T-helper 17 cell (primary cell): ENCODE data around the gene ELOVL5. TPM values are rescaled to one million over a fixed set of nuclear protein-coding genes. Genes with fewer than 3 reads are reported as not detected.
A peak's percentile ranks its signal among the peaks of the same experiment; 100 is the strongest.

ENCODE experiments used
- ATAC-seq: fragments of 150-1000 bp; cut with Tn5 transposase; 2 replicates; pipeline ENCODE4 v1.10.0; 2021; ENCODE audit warnings: mild to moderate bottlenecking, moderate library complexity
- DNase-seq, 3 donors: peaks; one replicate each; pipeline versions ENCODE4 v3.0.0 to v3.0.0-alpha.2; 2020 to 2021
- H3K9me3 ChIP-seq: one replicate; pipeline ENCODE4 v1.7.0; 2013; ENCODE audit warnings: low read length, mild to moderate bottlenecking; ENCODE audit not compliant: control insufficient read depth, poor library complexity, severe bottlenecking
- H3K27ac Mint-ChIP-seq: one replicate; pipeline ENCODE4 v1.8.0; 2022; ENCODE audit warnings: mild to moderate bottlenecking, moderate library complexity, mixed read lengths
- H3K27me3 Mint-ChIP-seq: one replicate; pipeline ENCODE4 v1.8.0; 2022; ENCODE audit warnings: mixed read lengths
- H3K36me3 Mint-ChIP-seq: one replicate; pipeline ENCODE4 v1.8.0; 2022; ENCODE audit warnings: low read depth, mixed read lengths
- H3K4me1 Mint-ChIP-seq: one replicate; pipeline ENCODE4 v1.8.0; 2022; ENCODE audit warnings: mild to moderate bottlenecking, mixed read lengths
- H3K4me3 Mint-ChIP-seq: one replicate; pipeline ENCODE4 v1.8.0; 2022; ENCODE audit warnings: mild to moderate bottlenecking, moderate library complexity, mixed read lengths
- total RNA-seq, 4 donors: library from RNA in 2 of 4; stranded (reverse) in 2 of 4; gene quantifications; one replicate each; pipeline ENCODE4 v1.2.3 and lab custom pipeline; 2022 to 2026

Gene ELOVL5
- total RNA-seq, 2 donors from 2014 or later: 121 to 147 TPM

DNA sequence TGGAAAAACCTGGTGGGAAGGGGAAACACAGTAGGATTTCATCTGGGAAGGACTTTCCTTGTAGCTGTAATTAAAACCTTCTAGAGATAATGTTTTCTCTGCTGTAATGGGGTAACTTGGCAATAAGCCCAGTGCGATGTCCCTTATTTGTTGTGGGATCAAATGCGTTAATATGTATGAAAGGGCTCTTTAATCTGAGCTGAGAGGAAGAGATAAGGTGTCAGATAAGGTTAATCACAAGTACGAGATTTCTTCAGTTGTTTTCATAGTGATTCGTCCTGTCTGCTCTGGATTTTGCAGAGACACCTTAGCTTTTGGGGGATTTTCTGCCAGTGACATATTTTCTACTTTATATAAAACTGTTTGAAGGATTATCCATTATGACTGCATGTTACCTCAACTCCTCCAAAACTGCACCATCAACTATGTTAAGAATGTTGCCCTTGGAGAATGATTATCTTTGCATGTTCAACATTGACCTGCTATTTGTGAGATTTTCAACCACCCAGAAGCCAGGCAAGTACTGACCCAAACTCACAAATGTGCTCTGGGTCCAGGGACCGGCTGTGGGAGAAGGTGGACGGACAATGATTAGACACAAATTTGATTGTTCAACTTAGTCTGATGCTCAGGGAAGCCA, 21.2 kb upstream of the ELOVL5 start:
- no peak overlapping the region for H3K4me3 Mint-ChIP-seq
- H3K9me3 ChIP-seq: no peaks in the 10 kb centered on the region
- no peaks in the 10 kb centered on the region for H3K36me3 Mint-ChIP-seq
- DNase-seq (no peak), ATAC-seq (peak; percentile 83)
- H3K4me1 Mint-ChIP-seq: peaks cover 14% of the 10 kb centered on the region
- peak overlapping the region; percentile 72 for H3K27ac Mint-ChIP-seq
- no peaks in the 10 kb centered on the region for H3K27me3 Mint-ChIP-seq

DNA sequence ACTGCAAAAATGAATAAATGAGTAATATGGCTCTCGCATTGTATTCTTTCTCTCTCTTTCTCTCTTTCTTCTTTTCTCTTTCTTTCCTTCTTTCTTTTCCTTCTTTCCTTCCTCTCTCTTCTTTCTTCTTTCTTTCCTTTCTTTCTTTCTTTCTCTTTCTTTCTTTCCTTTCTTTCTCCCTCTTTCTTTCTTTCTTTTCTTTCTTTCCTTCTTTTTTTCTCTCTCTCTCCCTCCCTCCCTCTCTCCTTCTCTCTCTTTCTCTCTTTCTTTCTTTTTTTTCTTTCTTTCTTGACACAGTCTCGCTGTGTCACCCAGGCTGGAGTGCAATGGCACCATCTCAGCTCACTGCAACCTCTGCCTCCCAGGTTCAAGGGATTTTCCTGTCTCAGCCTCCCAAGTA, 20.3 kb upstream of the ELOVL5 start:
- peak overlapping the region; percentile 72 for H3K27ac Mint-ChIP-seq
- H3K9me3 ChIP-seq: no peaks in the 10 kb centered on the region
- no peak overlapping the region for H3K4me3 Mint-ChIP-seq
- no peaks in the 10 kb centered on the region for H3K27me3 Mint-ChIP-seq
- ATAC-seq (no peak), DNase-seq (no peak)
- H3K4me1 Mint-ChIP-seq: peaks cover 14% of the 10 kb centered on the region
- no peaks in the 10 kb centered on the region for H3K36me3 Mint-ChIP-seq

DNA sequence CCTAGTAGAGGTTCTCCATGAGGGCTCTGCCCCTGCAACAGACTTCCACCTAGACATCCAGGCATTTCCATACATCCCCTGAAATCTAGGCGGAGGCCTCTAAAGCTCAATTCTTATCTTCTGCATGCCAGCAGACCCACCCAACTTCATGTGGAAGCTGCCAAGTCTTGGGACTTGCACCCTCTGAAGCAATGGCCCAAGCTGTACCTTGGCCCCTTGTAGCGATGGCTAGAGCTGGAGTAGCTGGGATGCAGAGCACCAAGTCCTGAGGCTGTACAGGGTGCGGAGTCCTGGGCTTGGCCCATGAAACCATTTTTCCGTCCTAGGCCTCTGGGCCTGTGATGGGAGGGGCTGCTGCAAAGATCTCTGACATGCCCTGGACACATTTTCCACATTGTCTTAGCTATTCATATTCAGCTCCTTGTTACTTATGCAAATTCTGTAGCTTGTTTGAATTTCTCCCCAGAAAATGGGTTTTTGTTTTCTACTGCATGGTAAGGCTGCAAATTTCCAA, 17.4 kb upstream of the ELOVL5 start:
- no peaks in the 10 kb centered on the region for H3K36me3 Mint-ChIP-seq
- no peak overlapping the region for H3K27ac Mint-ChIP-seq
- no peaks in the 10 kb centered on the region for H3K9me3 ChIP-seq
- no peaks in the 10 kb centered on the region for H3K27me3 Mint-ChIP-seq
- no peak for DNase-seq
- no peak overlapping the region for H3K4me3 Mint-ChIP-seq
- H3K4me1 Mint-ChIP-seq: peaks cover 26% of the 10 kb centered on the region
- no peak for ATAC-seq

DNA sequence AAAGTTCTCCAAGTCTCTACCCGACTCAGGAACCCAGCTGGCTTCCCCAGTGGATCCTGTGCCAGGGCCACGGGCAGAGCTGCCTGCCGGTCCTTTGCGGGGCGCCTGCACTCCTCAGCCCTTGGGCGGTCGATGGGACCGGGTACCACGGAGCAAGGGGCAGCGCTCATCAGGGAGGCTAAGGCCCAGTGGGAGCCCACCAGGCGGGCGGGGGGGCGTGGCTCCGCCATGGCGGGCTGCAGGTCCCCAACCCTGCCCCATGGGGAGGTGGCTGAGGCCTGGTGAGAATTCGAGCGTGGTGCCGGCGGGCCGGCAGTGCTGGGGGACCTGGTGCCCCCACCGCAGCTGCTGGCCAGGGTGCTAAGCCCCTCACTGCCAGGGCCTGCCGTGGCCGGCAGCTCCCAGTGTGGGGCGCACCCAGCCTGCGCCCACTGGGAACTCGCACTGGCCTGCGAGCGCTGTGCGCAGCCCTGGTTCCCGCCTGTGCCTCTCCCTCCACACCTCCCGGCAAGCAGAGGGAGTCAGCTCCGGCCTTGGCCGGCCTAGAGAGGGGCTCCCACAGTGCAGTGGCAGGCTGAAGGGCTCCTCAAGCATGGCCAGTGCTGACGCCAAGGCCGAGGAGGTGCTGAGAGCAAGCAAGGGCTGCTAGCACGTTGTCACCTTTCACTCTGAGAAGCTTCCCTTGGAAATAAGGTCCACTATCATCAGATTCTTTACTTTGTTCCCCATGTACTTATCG, 14.8 kb upstream of the ELOVL5 start:
- H3K4me3 Mint-ChIP-seq: no peak overlapping the region
- ATAC-seq (no peak), DNase-seq (no peak)
- no peaks in the 10 kb centered on the region for H3K27me3 Mint-ChIP-seq
- H3K4me1 Mint-ChIP-seq: peaks cover 30% of the 10 kb centered on the region
- no peaks in the 10 kb centered on the region for H3K9me3 ChIP-seq
- H3K27ac Mint-ChIP-seq: peak overlapping the region; percentile 99
- H3K36me3 Mint-ChIP-seq: no peaks in the 10 kb centered on the region

DNA sequence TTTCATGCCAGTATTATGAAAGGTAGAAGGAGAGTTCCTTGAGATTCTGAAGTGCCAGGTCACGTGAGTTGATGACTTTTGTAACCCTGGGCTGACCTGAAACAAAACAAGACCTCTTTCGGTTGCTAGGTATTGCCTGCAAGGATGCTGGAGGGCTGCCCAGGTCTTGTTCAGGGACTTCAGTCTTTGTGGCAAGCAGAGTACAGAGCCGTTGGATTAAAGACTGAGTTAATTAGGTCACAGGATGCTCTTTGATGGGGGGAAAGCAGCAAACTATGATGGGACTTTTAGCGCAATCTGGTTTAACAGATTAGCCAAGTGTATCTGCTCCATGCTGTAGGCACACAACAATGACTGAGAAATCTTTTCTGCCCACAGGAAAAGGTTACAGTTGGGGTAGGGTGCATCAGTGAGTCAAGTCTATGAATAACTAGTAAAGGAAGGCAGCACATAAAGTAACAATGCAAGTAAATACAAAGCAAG, 12.8 kb upstream of the ELOVL5 start:
- H3K4me3 Mint-ChIP-seq: peak overlapping the region; percentile 86
- H3K9me3 ChIP-seq: no peaks in the 10 kb centered on the region
- peak; percentile 78 for ATAC-seq

DNA sequence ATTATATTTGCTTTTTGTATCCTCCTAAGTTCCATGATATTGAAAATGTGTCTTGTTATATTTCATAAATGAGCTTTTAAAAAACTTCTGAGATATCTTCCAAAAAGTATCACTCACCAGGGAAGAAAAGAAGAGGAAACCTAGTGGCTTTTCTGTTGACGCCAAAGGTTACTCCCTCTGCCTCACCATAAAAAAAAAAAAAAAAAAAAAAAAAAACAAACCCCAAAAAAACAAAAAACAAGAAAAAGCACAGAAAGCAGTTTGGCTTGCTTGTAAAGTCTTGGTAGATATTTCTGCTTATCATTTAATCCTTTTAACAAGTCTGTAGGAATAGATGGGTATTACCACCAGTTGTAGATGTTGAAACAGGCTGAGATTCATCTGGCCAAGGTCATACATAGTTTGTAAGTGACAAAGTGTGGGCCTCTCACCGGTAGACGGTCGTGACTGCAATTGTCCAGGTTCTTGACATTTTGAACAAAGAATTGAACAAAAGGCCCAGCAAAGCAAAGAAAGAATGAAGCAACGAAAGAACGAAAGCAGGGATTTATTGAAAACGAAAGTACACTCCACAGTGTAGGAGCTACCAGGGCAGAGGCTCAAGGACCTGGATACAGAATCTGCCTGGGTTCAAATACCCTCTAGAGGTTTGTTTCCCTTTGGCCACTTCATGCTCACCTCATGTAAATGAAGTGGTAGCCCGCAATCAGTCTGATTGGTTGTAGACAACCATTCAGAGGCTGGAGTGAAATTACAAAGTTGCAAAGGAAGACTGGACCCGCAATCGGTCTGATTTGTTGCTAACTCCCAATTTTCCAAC, 11.6 kb upstream of the ELOVL5 start:
- H3K4me3 Mint-ChIP-seq: peak overlapping the region; percentile 94
- H3K27me3 Mint-ChIP-seq: no peaks in the 10 kb centered on the region
- H3K36me3 Mint-ChIP-seq: no peaks in the 10 kb centered on the region
- H3K27ac Mint-ChIP-seq: peak overlapping the region; percentile 99
- no peaks in the 10 kb centered on the region for H3K9me3 ChIP-seq
- H3K4me1 Mint-ChIP-seq: peaks cover 39% of the 10 kb centered on the region
- DNase-seq (no peak), ATAC-seq (no peak)

More for the DNA sequence above, 12.8 kb upstream of the ELOVL5 start:
- Mint-ChIP-seq H3K27me3 (no peaks in the 10 kb centered on the region), H3K27ac (peak overlapping the region; percentile 99), H3K4me1 (peaks cover 38% of the 10 kb centered on the region), H3K36me3 (no peaks in the 10 kb centered on the region)
- peak; percentile 43 to 75 (median 63) for DNase-seq

DNA sequence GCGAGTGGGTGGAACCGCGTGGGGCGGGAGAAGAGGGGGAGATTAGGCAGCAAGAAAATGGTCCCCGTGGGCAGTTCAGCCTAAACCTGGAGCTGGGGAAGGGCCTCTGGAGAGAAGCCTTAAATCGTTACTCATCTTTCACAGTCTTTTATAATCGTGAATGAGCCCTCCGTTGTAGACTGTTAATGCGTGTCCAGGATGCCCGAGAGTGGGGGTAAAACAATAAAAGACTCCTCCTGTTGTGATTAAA, 11.0 kb upstream of the ELOVL5 start:
- no peaks in the 10 kb centered on the region for H3K36me3 Mint-ChIP-seq
- H3K9me3 ChIP-seq: no peaks in the 10 kb centered on the region
- ATAC-seq (no peak), DNase-seq (no peak)
- H3K27ac Mint-ChIP-seq: peak overlapping the region; percentile 99
- peak overlapping the region; percentile 94 for H3K4me3 Mint-ChIP-seq
- H3K4me1 Mint-ChIP-seq: peaks cover 39% of the 10 kb centered on the region
- no peaks in the 10 kb centered on the region for H3K27me3 Mint-ChIP-seq

DNA sequence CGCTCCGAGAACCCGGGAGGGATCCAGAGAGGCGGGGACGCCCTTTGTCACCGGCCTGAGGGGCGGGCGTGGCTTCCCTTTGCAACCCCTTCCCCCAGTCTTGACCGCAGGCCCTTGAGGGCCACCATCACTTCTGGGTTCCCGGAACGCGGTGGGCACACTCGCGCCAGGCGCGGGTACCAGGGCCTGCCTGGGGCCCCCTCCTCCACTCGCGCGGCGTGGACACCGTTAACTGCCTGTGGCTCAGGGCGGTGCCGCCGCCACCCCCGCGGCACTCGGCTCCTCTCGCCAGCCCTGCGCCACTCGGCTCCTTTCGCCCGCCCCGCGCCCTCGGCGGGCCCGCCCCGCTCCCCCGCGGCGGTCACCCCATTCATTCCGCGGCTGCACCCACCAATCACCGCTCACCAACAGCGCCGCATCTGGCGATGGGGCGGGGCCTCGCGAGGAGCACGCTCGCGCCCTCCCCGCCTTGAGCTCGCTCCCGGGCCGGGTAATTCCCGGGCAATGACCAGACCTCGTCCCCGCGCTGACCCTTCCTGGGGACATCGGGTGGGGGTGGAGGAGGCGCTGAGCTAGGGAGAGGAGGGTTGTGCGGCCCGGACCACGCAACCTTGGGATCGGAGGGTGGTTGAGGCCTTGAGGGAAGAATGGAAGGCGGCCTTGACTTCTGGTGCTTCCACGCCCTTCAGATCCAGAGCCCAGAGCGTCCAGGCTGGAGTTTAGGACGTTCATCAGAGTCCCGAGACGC, 10.5 kb upstream of the ELOVL5 start:
- peak; percentile 81 for ATAC-seq
- H3K4me1 Mint-ChIP-seq: peaks cover 39% of the 10 kb centered on the region
- H3K36me3 Mint-ChIP-seq: no peaks in the 10 kb centered on the region
- peak; percentile 86 to 91 (median 86) for DNase-seq
- peak overlapping the region; percentile 94 for H3K4me3 Mint-ChIP-seq
- H3K27ac Mint-ChIP-seq: peak overlapping the region; percentile 99
- H3K9me3 ChIP-seq: no peaks in the 10 kb centered on the region
- no peaks in the 10 kb centered on the region for H3K27me3 Mint-ChIP-seq

DNA sequence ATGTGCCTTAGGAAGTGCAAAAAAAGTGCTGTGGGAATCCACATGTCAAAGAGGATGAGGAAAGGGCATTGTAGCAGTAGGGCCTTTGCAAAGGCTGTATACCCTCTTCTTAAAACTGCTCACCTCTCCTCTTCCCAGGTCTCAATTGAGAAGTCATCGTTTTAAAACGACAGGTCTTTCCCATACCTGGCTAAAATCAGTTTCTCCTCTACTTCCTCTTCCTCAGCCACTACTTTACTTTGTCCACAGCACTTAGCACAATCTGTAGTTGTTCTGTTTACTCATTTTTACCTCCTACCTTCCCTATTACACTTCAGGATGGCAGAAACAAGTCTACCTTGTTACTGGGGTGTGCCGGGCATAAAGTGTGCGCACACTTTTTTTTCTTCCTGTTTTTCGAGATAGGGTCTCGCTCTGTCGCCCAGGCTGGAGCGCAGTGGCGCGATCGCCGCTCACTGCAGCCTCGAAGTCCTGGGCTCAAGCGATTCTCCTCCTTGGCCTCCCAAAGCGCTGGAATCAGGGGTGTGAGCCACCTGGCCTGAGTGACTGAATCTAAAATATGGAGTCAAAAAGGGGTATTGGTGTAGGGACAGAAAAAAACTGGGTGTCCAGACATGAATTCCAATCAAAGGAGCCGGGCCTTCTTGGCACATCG, 9.8 kb upstream of the ELOVL5 start:
- peak overlapping the region; percentile 94 for H3K4me3 Mint-ChIP-seq
- peaks cover 42% of the 10 kb centered on the region for H3K4me1 Mint-ChIP-seq
- H3K27me3 Mint-ChIP-seq: no peaks in the 10 kb centered on the region
- ATAC-seq (no peak), DNase-seq (no peak)
- peak overlapping the region; percentile 99 for H3K27ac Mint-ChIP-seq
- H3K36me3 Mint-ChIP-seq: no peaks in the 10 kb centered on the region
- no peaks in the 10 kb centered on the region for H3K9me3 ChIP-seq

DNA sequence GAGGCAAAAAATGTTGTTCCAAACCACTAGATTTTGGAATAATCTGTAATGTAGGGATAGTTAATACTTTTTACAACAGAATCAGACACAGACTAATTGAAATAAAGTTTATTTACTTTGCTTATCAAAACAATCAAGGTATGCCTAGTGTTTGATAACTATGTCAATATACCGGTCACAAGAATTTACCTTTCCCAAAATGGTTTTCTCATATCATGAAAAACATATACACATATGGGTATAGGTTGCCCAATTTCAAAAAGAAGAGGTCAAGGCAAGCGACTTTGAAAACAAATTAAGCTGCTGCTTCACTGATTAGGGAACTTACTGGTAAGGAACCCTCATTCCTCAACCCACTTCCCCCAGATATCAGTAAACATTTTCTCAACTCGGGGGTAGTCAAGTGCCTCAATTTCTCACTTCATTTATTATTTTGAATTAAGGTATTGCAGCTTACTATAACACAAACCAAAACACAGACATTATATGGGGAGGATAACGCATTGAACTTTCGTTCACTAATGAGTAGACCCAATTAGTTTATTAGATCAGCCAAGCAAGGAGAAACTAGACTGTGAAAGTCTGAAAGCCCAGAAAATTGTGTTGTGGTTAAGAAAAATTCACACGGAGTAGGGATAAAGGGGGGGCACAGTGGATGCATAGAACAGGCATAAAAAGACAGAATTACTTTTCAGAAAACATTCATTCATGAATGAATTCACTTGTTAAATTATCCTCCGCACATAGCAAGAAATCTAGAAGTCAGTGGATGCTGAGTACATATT, 9.0 kb upstream of the ELOVL5 start:
- peak overlapping the region; percentile 94 for H3K4me3 Mint-ChIP-seq
- peak overlapping the region; percentile 99 for H3K27ac Mint-ChIP-seq
- no peak for ATAC-seq
- no peaks in the 10 kb centered on the region for H3K27me3 Mint-ChIP-seq
- peaks cover 42% of the 10 kb centered on the region for H3K4me1 Mint-ChIP-seq
- H3K36me3 Mint-ChIP-seq: no peaks in the 10 kb centered on the region
- H3K9me3 ChIP-seq: no peaks in the 10 kb centered on the region
- no peak for DNase-seq

DNA sequence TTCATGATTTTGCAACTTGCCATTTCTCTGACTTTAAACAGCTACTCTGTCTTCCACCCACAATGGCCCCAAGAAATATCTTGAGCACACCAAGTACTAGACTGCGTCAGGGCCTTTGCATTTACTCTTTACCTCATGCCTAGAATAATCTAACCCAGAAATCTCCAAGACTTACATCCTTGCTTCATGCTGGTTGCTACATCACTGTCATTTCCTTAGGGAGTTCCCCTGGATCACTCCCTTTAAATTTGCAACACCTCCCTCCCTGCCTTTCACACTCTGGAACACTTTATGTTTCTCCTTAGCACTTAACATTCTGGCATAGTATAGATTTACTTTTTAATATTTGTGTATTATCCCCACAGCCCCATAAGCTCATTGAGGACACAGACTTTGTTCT, 4.9 kb upstream of the ELOVL5 start:
- peaks cover 23% of the 10 kb centered on the region for H3K4me1 Mint-ChIP-seq
- DNase-seq (no peak), ATAC-seq (no peak)
- no peak overlapping the region for H3K27ac Mint-ChIP-seq
- H3K9me3 ChIP-seq: no peaks in the 10 kb centered on the region
- no peaks in the 10 kb centered on the region for H3K36me3 Mint-ChIP-seq
- H3K27me3 Mint-ChIP-seq: no peaks in the 10 kb centered on the region
- H3K4me3 Mint-ChIP-seq: no peak overlapping the region

DNA sequence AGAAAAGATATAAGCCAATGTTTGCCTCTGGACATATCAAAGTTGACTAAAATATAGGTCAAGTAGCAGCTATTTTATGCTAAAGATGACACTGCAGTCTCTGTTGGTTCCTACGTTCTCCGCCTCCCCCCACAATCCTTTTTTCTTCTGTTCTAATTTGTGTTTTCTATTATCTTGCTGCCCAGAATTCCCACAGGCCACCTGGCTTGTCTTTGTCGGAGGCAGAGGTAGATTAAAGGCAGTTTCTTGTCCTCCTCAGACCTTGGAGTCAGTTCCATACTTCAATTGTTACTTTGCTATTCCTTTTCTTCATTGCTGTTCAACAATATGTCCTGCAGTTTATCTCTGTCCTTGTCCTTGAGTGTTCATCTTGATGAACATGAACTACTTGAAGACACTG, 3.6 kb upstream of the ELOVL5 start:
- no peaks in the 10 kb centered on the region for H3K9me3 ChIP-seq
- Mint-ChIP-seq H3K27ac (no peak overlapping the region), H3K36me3 (no peaks in the 10 kb centered on the region), H3K4me3 (no peak overlapping the region), H3K27me3 (no peaks in the 10 kb centered on the region), H3K4me1 (peaks cover 16% of the 10 kb centered on the region)
- ATAC-seq (no peak), DNase-seq (no peak)
